GM12801 (cell line): Measurements from ENCODE around the gene DLG2.

Experiments
- CTCF ChIP-seq: IDR thresholded peaks from one replicate; pipeline ENCODE4 v1.5.1; 2011; ENCODE audit warnings: control low read depth; ENCODE audit not compliant: insufficient read length; ENCODE audit errors: extremely low read depth

Gene DLG2

GRCh38 chr11:84414920-84415319, 1212.2 kb downstream of the DLG2 start:
- no peak for TF ChIP-seq CTCF

GRCh38 chr11:84413549-84413948, 1213.6 kb downstream of the DLG2 start:
- TF ChIP-seq CTCF, result no peak

GRCh38 chr11:84412862-84413261, 1214.3 kb downstream of the DLG2 start:
- TF ChIP-seq CTCF, result no peak

GRCh38 chr11:84408946-84409411, 1218.2 kb downstream of the DLG2 start:
- no peak for TF ChIP-seq CTCF

GRCh38 chr11:84407091-84407490, 1220.1 kb downstream of the DLG2 start:
- TF ChIP-seq CTCF, result no peak

GRCh38 chr11:84398017-84398626, 1229.0 kb downstream of the DLG2 start:
- no peak for TF ChIP-seq CTCF

- TF ChIP-seq CTCF, result no peak
Measured at GRCh38 chr11:84396521-84396920, 1230.6 kb downstream of the DLG2 start.
